HG02763 (cell line): ENCODE measurements around the gene MIS18A.
"Not testable (repeated sequence)": the region's sequence is repeated elsewhere in the genome, so short reads cannot be mapped to it uniquely, and the experiment has no call there.

ENCODE experiments used
- ATAC-seq: cut with Tn5 transposase; IDR thresholded peaks from one replicate; pipeline ENCODE4 v1.9.1; 2021; ENCODE audit warnings: mild to moderate bottlenecking, moderate library complexity; ENCODE audit not compliant: unreplicated experiment

The MIS18A gene

GRCh38 chr21:32306021-32306780 is 27.4 kb upstream of the MIS18A start:
- ATAC-seq, result no peak

- ATAC-seq, result no peak
These were observed 26.1 kb upstream of the MIS18A start for GRCh38 chr21:32304998-32305397.

GRCh38 chr21:32303385-32303784 is 24.5 kb upstream of the MIS18A start:
- no peak for ATAC-seq

GRCh38 chr21:32302560-32302959 is 23.7 kb upstream of the MIS18A start:
- ATAC-seq, result no peak

- ATAC-seq, result no peak
These were observed 22.7 kb upstream of the MIS18A start for GRCh38 chr21:32301596-32301995.

- ATAC-seq, result no peak
These were observed 21.4 kb upstream of the MIS18A start for GRCh38 chr21:32300117-32300681.

GRCh38 chr21:32299695-32300094 is 20.8 kb upstream of the MIS18A start:
- ATAC-seq, result no peak

- no peak for ATAC-seq
These were observed 19.8 kb upstream of the MIS18A start, which contains the start of gene MRAP for GRCh38 chr21:32298658-32299081. Gene MRAP, plus strand, starts transcription at chr21:32298855. Its CDS starts 117 bp downstream, at chr21:32298972.

- ATAC-seq, result no peak
These were observed 19.3 kb upstream of the MIS18A start for GRCh38 chr21:32298148-32298559.

- ATAC-seq, result no peak
These were observed 18.6 kb upstream of the MIS18A start for GRCh38 chr21:32297449-32297848.

GRCh38 chr21:32285476-32285875 is 6.6 kb upstream of the MIS18A start:
- no peak for ATAC-seq

GRCh38 chr21:32282992-32283391 is 4.1 kb upstream of the MIS18A start:
- no peak for ATAC-seq

- no peak for ATAC-seq
These were observed 2.7 kb upstream of the MIS18A start for GRCh38 chr21:32281531-32281930.

GRCh38 chr21:32279377-32279680 is 480 bp upstream of the MIS18A start:
- no peak for ATAC-seq

GRCh38 chr21:32278103-32278502 is 746 bp downstream of the MIS18A start:
- ATAC-seq, result no peak

- no peak for ATAC-seq
These were observed 2.2 kb downstream of the MIS18A start for GRCh38 chr21:32276671-32277070.

- no peak for ATAC-seq
These were observed 8.1 kb downstream of the MIS18A start for GRCh38 chr21:32270748-32271147.

GRCh38 chr21:32265321-32265720 is 13.5 kb downstream of the MIS18A start:
- not testable (repeated sequence) for ATAC-seq

- no peak for ATAC-seq
These were observed 16.9 kb downstream of the MIS18A start for GRCh38 chr21:32261929-32262328.

- no peak for ATAC-seq
These were observed 18.7 kb downstream of the MIS18A start for GRCh38 chr21:32260130-32260529.

- not testable (repeated sequence) for ATAC-seq
These were observed 20.1 kb downstream of the MIS18A start for GRCh38 chr21:32258786-32259048.

- ATAC-seq, result peak; percentile 53
These were observed 20.7 kb downstream of the MIS18A start for GRCh38 chr21:32257962-32258785.
